Uterus (tissue), 4 donors: ENCODE data around the gene STKLD1. TPM values are rescaled to one million over a fixed set of nuclear protein-coding genes. Genes with fewer than 3 reads are reported as not detected.

Experiments
- DNase-seq, 2 donors: peaks; one replicate each; pipeline ENCODE4 v3.0.0-alpha.2; 2019 to 2020
- H3K27ac ChIP-seq, 2 donors: fragments of 200-600 bp; sonication (generic); 1 replicate in 1 of 2; 2 replicates in 1 of 2; pipeline ENCODE4 v1.5.1; 2016 to 2018
- H3K27me3 ChIP-seq, 2 donors: fragments of 200-600 bp; sonication (generic); one replicate each; pipeline ENCODE4 v1.5.1; 2018 to 2019; ENCODE audit warnings: control low read depth in 1 of 2
- H3K36me3 ChIP-seq, 2 donors: fragments of 200-600 bp; sonication (generic); one replicate each; pipeline ENCODE4 v1.5.1; 2019; ENCODE audit warnings: control low read depth in 1 of 2
- H3K4me1 ChIP-seq, 2 donors: fragments of 200-600 bp; sonication (generic); one replicate each; pipeline ENCODE4 v1.5.1; 2018 to 2019; ENCODE audit warnings: control low read depth in 1 of 2
- H3K4me3 ChIP-seq, 2 donors: fragments of 200-600 bp; sonication (generic); 1 replicate in 1 of 2; 2 replicates in 1 of 2; pipeline ENCODE4 v1.5.1; 2018 to 2019; ENCODE audit warnings: mild to moderate bottlenecking in 1 of 2
- H3K9me3 ChIP-seq, 2 donors: fragments of 200-600 bp; sonication (generic); one replicate each; pipeline ENCODE4 v1.5.1; 2019; ENCODE audit warnings: control low read depth in 1 of 2
- POLR2A ChIP-seq, 2 donors: fragments of 450-650 bp; IDR thresholded peaks; one replicate each; pipeline ENCODE4 v1.6.1; 2016; ENCODE audit warnings: antibody characterized with exemption in 2 of 2, mild to moderate bottlenecking in 1 of 2, moderate library complexity in 1 of 2
- intact Hi-C: fragments of 100-400 bp; cut with DNase I; formaldehyde crosslinking; loops from one replicate; pipeline ENCODE4 v1.15.1; 2023; ENCODE audit warnings: low total_unique reads
- total RNA-seq, 4 donors: library from RNA; depleted of rRNA in 3 of 4; stranded (reverse); fragments of >200 nt in 3 of 4; gene quantifications; one replicate each; pipeline versions ENCODE4 v1.1.0 to v1.2.4, GENCODE V29; 2014 to 2023
- TF ChIP-seq, protein P1 (sequence below), 4 experiments: fragments of 200-600 bp in 2 of 4; fragments of 450-650 bp in 2 of 4; sonication (generic) in 2 of 4; IDR thresholded peaks; one replicate each; pipeline ENCODE4 v1.5.1; 2016 to 2019; ENCODE audit warnings: antibody characterized with exemption in 4 of 4, mild to moderate bottlenecking in 2 of 4, moderate library complexity in 1 of 4
- donor health status: DM: yes; HTN: yes; CAD: no.

STKLD1 gene
- total RNA-seq, 4 donors from 2014 or later, result 0.88 to 1.7 (median 1.5) TPM; not detected in 1

- Histone ChIP-seq H3K36me3 (no peaks in the 10 kb centered on the region), H3K27me3 (no peaks in the 10 kb centered on the region), H3K27ac (no peak overlapping the region), H3K4me3 (no peak overlapping the region), H3K9me3 (no peaks in the 10 kb centered on the region), H3K4me1 (peaks cover 0 to 13% of the 10 kb centered on the region in 2 donors)
- no peak for DNase-seq
- intact Hi-C loops, result no loop called here
- no peak for TF ChIP-seq POLR2A (IDR thresholded peaks at IDR 0.05)
- TF ChIP-seq, protein P1, sequence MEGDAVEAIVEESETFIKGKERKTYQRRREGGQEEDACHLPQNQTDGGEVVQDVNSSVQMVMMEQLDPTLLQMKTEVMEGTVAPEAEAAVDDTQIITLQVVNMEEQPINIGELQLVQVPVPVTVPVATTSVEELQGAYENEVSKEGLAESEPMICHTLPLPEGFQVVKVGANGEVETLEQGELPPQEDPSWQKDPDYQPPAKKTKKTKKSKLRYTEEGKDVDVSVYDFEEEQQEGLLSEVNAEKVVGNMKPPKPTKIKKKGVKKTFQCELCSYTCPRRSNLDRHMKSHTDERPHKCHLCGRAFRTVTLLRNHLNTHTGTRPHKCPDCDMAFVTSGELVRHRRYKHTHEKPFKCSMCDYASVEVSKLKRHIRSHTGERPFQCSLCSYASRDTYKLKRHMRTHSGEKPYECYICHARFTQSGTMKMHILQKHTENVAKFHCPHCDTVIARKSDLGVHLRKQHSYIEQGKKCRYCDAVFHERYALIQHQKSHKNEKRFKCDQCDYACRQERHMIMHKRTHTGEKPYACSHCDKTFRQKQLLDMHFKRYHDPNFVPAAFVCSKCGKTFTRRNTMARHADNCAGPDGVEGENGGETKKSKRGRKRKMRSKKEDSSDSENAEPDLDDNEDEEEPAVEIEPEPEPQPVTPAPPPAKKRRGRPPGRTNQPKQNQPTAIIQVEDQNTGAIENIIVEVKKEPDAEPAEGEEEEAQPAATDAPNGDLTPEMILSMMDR (IDR thresholded peaks at IDR 0.05), result no peak
These were observed 18.5 kb upstream of the STKLD1 start for GRCh38 chr9:133357656-133358055.

GRCh38 chr9:133359399-133360175 lies 16.6 kb upstream of the STKLD1 start:
- DNase-seq, result no peak
- TF ChIP-seq, protein P1 (IDR thresholded peaks at IDR 0.05), result no peak
- no peak for TF ChIP-seq POLR2A (IDR thresholded peaks at IDR 0.05)
- Histone ChIP-seq H3K4me3 (no peak overlapping the region), H3K36me3 (no peaks in the 10 kb centered on the region), H3K4me1 (peaks cover 0 to 13% of the 10 kb centered on the region in 2 donors), H3K27ac (no peak overlapping the region), H3K9me3 (no peaks in the 10 kb centered on the region), H3K27me3 (no peaks in the 10 kb centered on the region)
- intact Hi-C loops, result no loop called here

- Histone ChIP-seq H3K4me3 (no peak overlapping the region), H3K9me3 (no peaks in the 10 kb centered on the region), H3K27ac (no peak overlapping the region), H3K27me3 (no peaks in the 10 kb centered on the region), H3K36me3 (no peaks in the 10 kb centered on the region), H3K4me1 (peaks cover 0 to 5% of the 10 kb centered on the region in 2 donors)
- DNase-seq, result no peak
- intact Hi-C loops, result no loop called here
- TF ChIP-seq, protein P1 (IDR thresholded peaks at IDR 0.05), result no peak
- no peak for TF ChIP-seq POLR2A (IDR thresholded peaks at IDR 0.05)
These were observed 15.5 kb upstream of the STKLD1 start for GRCh38 chr9:133360400-133361393.

- TF ChIP-seq POLR2A (IDR thresholded peaks at IDR 0.05), result no peak
- TF ChIP-seq, protein P1 (IDR thresholded peaks at IDR 0.05), result no peak
- intact Hi-C loops, result no loop called here
- Histone ChIP-seq H3K9me3 (no peaks in the 10 kb centered on the region), H3K27me3 (no peaks in the 10 kb centered on the region), H3K4me1 (peaks cover 0 to 5% of the 10 kb centered on the region in 2 donors), H3K4me3 (no peak overlapping the region), H3K27ac (no peak overlapping the region), H3K36me3 (no peaks in the 10 kb centered on the region)
- DNase-seq, result no peak
These were observed 14.6 kb upstream of the STKLD1 start for GRCh38 chr9:133361507-133362092.
